NCI-H446 treated with DMSO at 0.1 percent for 48 hours (cell line): ENCODE data around the gene GVQW3.
"Not testable (repeated sequence)": the region's sequence is repeated elsewhere in the genome, so short reads cannot be mapped to it uniquely, and the experiment has no call there.

Experiments
- DNase-seq: peaks from one replicate; lab custom pipeline; 2025; lab: John Stamatoyannopoulos, UW

Gene GVQW3

GRCh38 chr11:76388408-76388807 lies 7.3 kb downstream of the GVQW3 start:
- no peak for DNase-seq

DNA sequence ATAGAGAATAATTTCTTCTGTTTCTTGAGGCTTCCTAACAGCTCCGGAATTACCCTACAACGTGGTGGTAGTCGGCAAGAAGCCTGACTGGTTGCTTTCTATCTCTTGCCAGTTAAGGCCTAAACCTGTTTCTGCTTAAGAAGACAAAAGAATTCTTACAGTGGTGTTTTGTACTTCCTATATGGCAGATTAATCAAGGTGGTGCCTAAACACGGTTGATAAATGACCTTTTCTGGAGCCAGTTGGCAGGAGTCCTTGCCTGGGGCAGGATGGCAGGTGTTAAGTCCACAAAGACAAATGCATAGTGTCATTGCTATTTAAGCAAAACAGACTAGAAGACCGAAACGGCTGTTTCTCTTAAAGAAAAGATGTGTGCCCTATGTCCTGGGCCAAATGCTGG lies 9.9 kb downstream of the GVQW3 start:
- DNase-seq, result peak; percentile 32

DNA sequence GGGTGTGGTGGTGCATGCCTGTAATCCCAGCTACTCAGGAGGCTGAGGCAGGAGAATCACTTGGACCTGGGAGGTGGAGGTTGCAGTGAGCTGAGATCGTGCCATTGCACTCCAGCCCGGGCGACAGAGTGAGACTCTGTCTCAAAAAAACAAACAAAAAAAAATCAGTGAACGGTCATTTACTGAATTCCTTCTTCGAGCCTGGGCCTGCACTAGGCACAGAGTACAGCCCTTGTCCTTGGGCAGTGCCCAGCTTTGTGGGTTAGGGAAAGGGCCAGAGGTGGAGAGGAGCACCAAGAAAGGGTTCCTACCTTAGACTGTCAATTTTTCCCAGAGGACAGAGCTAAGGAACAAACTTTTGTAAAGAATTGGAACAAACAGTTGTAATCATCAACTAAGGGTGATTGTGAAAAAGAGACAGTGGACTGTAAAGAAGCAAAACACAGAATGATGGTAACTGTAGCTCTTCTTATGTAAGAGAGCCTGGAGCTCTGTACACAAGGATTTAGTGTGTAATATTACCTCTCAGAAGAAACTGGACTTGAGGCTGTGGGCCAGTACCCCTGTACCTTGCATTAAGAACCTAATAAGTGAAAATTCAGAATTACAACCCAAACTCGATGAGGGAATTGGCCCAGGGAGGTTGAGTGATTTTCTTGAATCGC lies 10.8 kb downstream of the GVQW3 start:
- no peak for DNase-seq

- DNase-seq, result no peak
Observed at GRCh38 chr11:76392870-76393269, 11.7 kb downstream of the GVQW3 start.

- DNase-seq, result no peak
Observed at GRCh38 chr11:76394411-76394810, 13.3 kb downstream of the GVQW3 start.

GRCh38 chr11:76395296-76395695 lies 14.2 kb downstream of the GVQW3 start:
- no peak for DNase-seq

DNA sequence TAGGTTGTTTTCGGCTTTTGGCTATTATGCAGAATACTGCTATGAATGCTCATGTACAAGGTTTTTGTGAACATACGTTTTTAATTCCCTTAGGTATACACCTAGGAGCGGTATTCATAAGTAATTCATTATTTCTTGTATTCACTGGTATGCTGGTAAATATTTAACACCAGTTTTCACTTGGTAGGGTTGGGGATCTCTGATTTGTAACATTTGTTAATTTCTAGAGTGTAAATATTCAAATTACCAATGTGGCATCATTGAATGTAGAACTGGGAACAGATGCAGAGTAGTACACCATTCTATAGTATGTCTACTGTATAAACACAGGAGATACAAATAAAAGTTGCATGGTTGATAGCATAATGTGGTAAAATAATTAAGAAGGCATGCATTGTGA lies 16.3 kb downstream of the GVQW3 start:
- DNase-seq, result no peak

GRCh38 chr11:76400967-76401366 lies 19.8 kb downstream of the GVQW3 start:
- DNase-seq, result no peak

DNA sequence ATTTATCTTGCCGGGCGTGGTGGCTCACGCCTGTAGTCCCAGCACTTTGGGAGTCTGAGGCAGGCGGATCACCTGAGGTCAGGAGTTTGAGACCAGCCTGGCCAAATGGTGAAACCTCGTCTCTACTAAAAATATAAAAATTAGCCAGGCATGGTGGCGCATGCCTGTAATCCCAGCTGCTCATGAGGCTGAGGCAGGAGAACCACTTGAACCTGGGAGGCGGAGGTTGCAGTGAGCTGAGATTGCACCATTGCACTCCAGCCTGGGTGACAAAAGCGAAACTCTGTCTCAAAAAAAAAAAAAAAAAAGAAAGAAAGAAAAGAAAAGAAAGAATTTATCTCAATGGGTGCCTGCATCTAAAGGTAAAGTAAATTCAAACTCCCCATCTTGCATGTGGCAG lies 20.4 kb downstream of the GVQW3 start:
- DNase-seq, result not testable (repeated sequence)

GRCh38 chr11:76406359-76406758 lies 25.2 kb downstream of the GVQW3 start:
- DNase-seq, result no peak

GRCh38 chr11:76408171-76408965 lies 27.2 kb downstream of the GVQW3 start:
- peak; percentile 69 for DNase-seq

DNA sequence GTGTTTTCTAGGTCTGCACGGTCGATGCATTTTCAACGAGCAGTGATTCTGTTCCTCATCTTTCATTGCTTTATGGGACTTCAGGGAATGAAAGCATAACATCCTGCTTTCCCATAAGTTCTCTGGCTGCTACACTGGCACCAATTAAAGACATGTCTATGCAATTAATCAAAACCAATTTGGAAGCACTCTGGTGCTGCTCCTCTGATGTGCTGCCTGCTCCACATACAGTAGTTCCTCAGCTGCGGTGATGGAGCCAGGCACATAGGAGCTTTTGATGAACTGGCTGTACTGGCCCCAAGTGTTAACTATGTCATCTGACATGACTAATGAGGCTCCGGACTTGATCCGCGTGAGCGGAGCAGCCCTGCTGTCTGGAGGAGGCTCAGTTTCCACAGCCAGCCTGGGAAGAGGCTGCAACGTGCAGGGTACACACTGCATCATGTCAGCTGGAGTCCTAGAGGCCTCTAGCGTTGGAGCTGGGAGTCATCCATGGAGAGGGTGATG lies 29.8 kb downstream of the GVQW3 start:
- peak; percentile 71 for DNase-seq

DNA sequence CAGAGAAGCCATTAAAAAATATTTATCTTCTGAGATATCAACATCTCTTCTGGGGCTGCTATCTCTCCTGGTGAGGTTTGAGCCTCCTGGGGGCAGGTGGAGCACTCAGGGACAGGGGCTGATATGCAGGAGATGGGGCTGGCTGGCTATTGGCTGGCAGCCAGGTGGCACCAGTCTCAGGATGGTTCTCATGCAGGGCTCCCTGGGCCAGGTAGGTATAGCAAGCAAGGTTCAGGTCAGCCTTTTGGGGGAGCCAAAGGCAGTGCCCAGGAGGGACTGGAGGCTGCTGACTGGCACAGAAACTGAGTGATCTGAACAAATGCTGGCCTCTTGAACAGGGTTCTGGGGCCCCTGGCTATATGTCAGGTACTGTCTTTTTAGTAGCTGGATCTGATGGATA lies 34.0 kb downstream of the GVQW3 start:
- no peak for DNase-seq

DNA sequence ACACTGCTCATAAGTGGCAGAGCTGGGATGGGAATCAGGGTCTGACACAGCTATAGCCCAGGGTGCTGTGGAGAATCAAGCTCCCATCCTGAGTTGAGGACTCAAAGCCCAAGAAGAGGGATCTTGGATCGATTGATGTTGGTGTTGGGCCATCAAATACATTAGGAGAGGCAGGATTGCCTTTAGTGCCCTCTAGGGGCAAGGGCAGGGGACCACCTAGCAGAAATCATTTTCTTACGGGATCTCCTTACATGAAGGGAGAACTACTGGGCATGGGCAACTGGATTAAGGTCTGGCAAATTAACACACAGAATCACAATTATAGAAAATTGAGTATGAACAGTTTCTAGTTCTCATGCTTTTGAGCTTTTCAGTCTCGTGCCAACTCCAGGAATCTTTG lies 38.8 kb downstream of the GVQW3 start:
- DNase-seq, result no peak

DNA sequence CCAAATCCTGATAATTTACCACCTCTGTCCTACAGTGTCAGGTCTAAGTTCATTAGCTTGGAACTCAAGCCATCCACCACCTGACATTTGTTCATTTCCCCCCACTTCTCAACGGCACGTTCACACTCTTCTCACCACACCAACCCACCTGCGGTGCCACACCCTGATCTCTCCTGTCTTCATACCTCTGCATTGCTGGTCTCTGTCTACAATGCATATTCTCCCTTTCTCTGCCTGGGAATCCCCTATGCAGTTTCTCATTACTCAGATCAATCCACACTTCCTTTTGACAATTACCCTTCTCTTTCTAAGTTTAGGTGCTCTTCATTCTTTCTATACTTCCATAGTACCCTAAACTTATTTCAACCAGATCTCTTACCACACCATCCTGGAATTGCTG lies 43.3 kb downstream of the GVQW3 start:
- DNase-seq, result no peak

DNA sequence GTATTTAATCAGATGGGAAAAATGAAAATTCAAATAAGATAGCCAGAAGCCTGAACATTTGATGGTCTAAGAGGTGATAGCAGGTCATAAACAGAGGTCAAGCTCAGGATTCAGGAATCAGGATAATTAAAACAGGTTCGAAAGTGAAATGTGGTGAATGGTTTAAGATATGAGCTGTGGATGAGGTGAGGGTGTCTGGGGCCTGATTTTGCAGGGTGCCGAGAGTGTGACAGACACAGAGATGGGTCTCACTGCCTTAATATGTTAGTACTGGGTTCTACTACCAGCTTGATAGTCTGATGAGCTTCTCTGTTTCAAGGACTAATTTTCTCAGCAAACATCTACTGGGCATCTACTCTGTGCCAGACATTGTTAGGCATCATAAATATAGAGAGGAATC lies 43.8 kb downstream of the GVQW3 start:
- no peak for DNase-seq

- DNase-seq, result no peak
Observed at GRCh38 chr11:76426660-76427059, 45.5 kb downstream of the GVQW3 start.

- no peak for DNase-seq
Observed at GRCh38 chr11:76436020-76436419, 54.9 kb downstream of the GVQW3 start.

DNA sequence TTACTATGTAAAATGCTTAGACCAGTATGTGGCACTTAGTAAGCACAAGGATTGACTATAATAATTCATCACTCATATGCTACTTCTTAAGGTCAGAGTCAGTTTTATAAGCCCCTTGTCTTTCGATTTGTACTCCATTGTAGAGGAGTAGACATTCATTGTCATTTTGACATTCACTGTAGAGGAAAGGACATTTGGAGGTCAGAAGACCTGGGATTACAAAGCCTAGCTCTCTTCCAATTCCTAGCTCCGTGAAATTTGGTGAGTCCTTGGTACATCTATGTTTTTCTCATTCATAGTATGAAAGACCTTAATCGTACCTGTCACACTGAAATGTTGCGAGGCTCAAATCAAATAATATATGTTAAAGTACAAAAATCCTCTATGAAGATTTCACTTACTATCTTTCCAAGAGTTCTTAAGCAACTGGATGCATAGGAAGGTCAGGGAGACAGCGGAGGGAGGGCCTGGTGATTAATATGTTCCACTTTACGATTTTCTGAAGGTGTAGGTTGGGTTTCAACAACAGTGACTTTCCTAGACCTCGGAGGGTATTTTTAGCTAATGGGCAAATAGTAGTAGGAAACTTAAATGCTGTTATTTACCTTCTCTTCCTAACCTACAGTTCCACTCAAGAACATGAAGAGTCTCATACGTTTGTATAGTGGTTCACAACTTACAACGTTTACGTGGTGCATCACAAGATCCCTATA lies 62.3 kb downstream of the GVQW3 start:
- no peak for DNase-seq

- DNase-seq, result no peak
Observed at GRCh38 chr11:76444065-76444383, 62.9 kb downstream of the GVQW3 start.

GRCh38 chr11:76444384-76445120 lies 63.4 kb downstream of the GVQW3 start, which contains the start of gene EMSY:
EMSY (plus strand) TSS chr11:76445018; CDS start chr11:76446939, 1,921 bp downstream.
- peak; percentile 99 for DNase-seq
